Mesothelial cell of epicardium (in vitro differentiated cells): ENCODE measurements around the gene GALK1. TPM values are rescaled to one million over a fixed set of nuclear protein-coding genes. Genes with fewer than 3 reads are reported as not detected.

Experiments used
- DNase-seq, 2 experiments: peaks; one replicate each; pipeline ENCODE4 v3.0.0; 2021; ENCODE audit warnings: low spot score in 2 of 2; ENCODE audit not compliant: unreplicated experiment in 2 of 2
- H3K27ac Mint-ChIP-seq: 2 replicates; pipeline ENCODE4 v1.8.0; 2021; ENCODE audit warnings: mixed read lengths
- H3K27me3 Mint-ChIP-seq: 2 replicates; pipeline ENCODE4 v1.8.0; 2021; ENCODE audit warnings: low read depth, mixed read lengths
- H3K36me3 Mint-ChIP-seq: 2 replicates; pipeline ENCODE4 v1.8.0; 2021; ENCODE audit warnings: mixed read lengths
- H3K4me1 Mint-ChIP-seq: 2 replicates; pipeline ENCODE4 v1.8.0; 2021; ENCODE audit warnings: mixed read lengths
- H3K4me3 Mint-ChIP-seq: 2 replicates; pipeline ENCODE4 v1.8.0; 2021; ENCODE audit warnings: mild to moderate bottlenecking, moderate library complexity, mixed read lengths
- H3K9me3 Mint-ChIP-seq: 2 replicates; pipeline ENCODE4 v1.8.0; 2021; ENCODE audit warnings: mixed read lengths
- CTCF ChIP-seq: fragments of 200-600 bp; sonication (generic); IDR thresholded peaks from one replicate; pipeline ENCODE4 v1.5.0; 2021; ENCODE audit warnings: antibody characterized with exemption; ENCODE audit not compliant: unreplicated experiment
- total RNA-seq: library from RNA; stranded (reverse); gene quantifications from 3 replicates; pipeline ENCODE4 v1.2.1, GENCODE V29; 2021

Gene GALK1
- total RNA-seq, 1 donor from 2014 or later = 32.1 TPM

GRCh38 chr17:75806822-75807500 is 42.0 kb upstream of the GALK1 start:
- Mint-ChIP-seq H3K4me1 (peaks cover 6% of the 10 kb centered on the region), H3K27me3 (no peaks in the 10 kb centered on the region), H3K36me3 (no peaks in the 10 kb centered on the region), H3K9me3 (no peaks in the 10 kb centered on the region), H3K27ac (no peak overlapping the region), H3K4me3 (no peak overlapping the region)
- no peak for DNase-seq
- TF ChIP-seq CTCF = no peak

GRCh38 chr17:75803883-75804282 is 38.9 kb upstream of the GALK1 start:
- no peak for DNase-seq
- no peaks in the 10 kb centered on the region for H3K9me3 Mint-ChIP-seq
- no peaks in the 10 kb centered on the region for H3K27me3 Mint-ChIP-seq
- no peak overlapping the region for H3K27ac Mint-ChIP-seq
- TF ChIP-seq CTCF = no peak
- H3K36me3 Mint-ChIP-seq = peaks cover 7% of the 10 kb centered on the region
- H3K4me3 Mint-ChIP-seq = no peak overlapping the region
- H3K4me1 Mint-ChIP-seq = peaks cover 4% of the 10 kb centered on the region

- no peak for DNase-seq
- H3K27me3 Mint-ChIP-seq = no peaks in the 10 kb centered on the region
- H3K36me3 Mint-ChIP-seq = peaks cover 13% of the 10 kb centered on the region
- no peaks in the 10 kb centered on the region for H3K9me3 Mint-ChIP-seq
- H3K27ac Mint-ChIP-seq = no peak overlapping the region
- no peak for TF ChIP-seq CTCF
- no peaks in the 10 kb centered on the region for H3K4me1 Mint-ChIP-seq
- H3K4me3 Mint-ChIP-seq = no peak overlapping the region
Measured at GRCh38 chr17:75799402-75799801, 34.4 kb upstream of the GALK1 start.

- Mint-ChIP-seq H3K9me3 (no peaks in the 10 kb centered on the region), H3K27ac (no peak overlapping the region), H3K36me3 (peaks cover 21% of the 10 kb centered on the region), H3K4me3 (no peak overlapping the region), H3K27me3 (no peaks in the 10 kb centered on the region), H3K4me1 (no peaks in the 10 kb centered on the region)
- no peak for TF ChIP-seq CTCF
- DNase-seq = no peak
Measured at GRCh38 chr17:75795820-75796607, 31.0 kb upstream of the GALK1 start.

GRCh38 chr17:75793460-75793859 is 28.5 kb upstream of the GALK1 start:
- Mint-ChIP-seq H3K4me3 (no peak overlapping the region), H3K9me3 (no peaks in the 10 kb centered on the region), H3K27ac (no peak overlapping the region), H3K36me3 (peaks cover 17% of the 10 kb centered on the region), H3K27me3 (no peaks in the 10 kb centered on the region), H3K4me1 (peaks cover 3% of the 10 kb centered on the region)
- TF ChIP-seq CTCF = no peak
- DNase-seq = no peak
